Stimulated activated CD4-positive, alpha-beta T cell treated with anti-CD3 and anti-CD28 coated beads, Interleukin-4, amount 100 ng/mL, for 1 hour (primary cell): ENCODE data around the gene FANCC.

Experiments used
- DNase-seq: peaks from one replicate; pipeline ENCODE4 v3.0.0-alpha.2; 2020

Gene FANCC

DNA sequence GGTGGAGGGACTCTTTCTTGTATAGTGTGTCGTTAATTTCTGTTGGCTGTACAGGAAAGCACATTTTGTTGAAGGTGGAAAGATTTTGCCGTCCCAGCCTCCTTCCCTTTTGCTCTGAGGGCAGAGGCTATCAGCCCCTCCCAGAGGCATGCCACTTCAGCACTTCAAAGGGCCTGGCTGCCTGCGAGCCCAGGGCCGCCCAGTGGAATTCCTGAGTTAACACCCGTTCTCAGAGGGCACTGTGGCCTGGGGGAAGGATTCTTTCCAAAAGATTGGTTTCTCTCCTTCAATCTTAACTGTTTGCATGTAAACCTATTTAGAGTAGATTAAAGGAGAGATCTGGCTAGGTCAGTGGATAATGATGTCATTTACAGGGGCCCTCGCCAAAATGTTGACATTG lies 238.6 kb downstream of the FANCC start:
- DNase-seq: no peak

DNA sequence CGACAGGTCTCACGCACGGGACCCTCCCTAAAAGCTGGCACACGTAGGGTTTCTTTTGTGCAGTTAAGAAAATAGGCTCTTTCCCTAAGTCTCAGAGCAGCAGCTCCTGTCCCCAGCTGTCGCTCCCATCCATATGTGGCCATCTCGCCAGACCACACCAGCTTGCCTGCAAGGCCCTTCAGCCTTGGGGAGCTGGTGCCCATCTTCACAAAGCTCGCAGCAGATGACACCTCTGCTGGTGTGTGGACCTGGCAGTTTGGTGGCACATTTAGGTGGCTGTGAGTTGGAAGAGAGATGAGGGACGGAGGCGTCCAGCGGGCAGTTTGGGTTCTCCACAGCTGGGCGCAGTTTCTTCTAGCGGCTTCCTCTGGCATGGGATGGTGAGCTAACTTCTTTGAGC lies 239.0 kb downstream of the FANCC start:
- no peak for DNase-seq

DNA sequence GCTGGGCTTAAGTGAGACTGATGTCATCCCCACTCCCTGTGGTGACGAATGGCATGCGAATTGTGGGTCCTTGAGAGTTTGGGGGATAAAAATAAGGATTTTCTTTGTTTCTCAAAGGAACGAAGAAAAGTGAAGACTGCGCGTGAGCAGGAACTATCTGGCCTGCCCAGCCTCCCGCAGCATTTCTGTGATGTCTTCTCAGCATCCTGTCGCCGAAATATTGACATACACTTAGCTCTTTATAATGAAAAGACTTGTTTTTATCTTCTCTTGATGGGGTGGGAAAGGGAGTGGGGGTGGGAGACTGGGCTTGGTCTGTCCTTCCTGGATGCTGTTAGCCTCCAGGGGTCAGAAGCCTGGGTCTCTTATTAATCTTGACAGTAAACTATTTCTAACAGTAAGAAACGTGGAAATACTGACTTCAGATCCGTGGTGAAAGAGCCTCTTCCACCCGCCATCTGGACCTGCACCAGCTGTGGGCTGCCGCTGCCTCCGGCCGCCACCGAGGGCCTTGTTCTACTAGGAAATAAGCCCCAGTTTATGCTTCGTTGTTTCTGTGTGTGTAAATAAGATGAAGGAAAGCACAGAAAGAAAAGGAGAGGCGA lies 239.6 kb downstream of the FANCC start:
- DNase-seq: no peak

DNA sequence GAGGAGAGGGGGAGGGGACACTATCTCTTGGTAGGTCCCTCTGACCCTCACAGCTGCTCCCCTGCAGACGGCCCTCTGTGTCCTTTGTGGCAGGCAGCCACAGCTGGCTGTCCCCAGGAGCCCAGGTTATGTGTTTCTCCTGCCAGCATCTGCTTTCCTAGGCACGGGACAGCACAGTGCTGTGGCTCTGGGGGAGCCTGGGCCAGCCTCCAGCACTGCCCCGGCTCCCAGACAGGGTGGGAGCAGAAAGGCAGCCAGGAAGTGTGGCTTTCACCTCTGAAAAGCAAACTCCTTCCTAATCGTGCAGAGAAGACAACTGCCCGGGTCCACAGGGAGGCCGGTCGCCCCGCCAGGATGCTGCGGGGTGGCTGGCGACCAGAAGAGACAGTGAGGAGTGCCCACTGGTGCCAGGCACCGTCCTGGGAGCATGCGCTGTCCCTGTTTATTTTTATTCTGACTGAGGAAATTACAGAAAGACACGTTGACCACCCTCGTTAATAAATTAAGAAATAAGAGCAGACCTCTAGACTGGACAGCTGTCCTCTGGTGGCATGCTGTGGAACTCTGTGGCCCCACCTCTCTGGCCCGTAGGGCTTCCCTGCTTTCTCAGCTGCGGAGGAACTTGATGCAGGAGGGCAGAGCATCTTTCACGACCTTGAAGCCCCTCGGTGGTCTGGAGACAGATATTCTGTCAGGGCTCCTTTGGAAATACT lies 240.3 kb downstream of the FANCC start:
- no peak for DNase-seq

DNA sequence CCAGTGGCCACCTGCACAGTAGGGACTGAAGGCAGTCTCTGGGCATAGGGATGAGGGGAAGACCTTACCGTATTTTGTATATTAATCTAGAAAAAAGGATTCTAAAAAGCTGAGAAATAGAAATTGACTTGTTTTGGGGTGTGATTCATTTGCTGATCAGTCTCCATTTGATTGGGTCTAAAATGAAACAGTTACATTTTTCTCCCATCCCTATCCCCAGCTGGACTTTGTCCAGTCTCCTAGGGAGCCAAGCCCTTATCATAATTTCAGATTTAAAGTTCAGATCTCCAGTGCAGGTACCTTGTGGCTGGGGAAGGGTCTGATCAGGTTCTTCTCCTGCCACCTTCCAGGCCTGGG lies 240.8 kb downstream of the FANCC start:
- no peak for DNase-seq

DNA sequence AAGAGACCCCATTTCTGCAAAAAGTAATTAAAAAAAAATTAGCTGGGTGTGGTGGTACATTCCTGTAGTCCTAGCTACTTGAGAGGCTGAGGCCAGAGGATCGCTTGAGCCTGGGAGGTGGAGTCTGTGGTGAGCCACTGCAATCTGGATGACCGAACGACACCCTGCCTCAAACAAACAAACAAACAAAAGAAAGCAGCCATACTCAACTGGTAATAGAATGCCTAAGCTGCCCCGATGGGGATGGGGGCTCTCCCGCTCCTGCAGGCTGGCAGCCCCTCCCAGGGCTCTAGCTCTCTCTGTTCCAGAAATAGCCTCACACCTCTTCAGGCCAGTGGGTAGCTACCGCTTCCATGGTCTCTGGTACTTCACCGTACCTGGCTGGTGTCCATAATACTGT lies 241.8 kb downstream of the FANCC start:
- DNase-seq: no peak

DNA sequence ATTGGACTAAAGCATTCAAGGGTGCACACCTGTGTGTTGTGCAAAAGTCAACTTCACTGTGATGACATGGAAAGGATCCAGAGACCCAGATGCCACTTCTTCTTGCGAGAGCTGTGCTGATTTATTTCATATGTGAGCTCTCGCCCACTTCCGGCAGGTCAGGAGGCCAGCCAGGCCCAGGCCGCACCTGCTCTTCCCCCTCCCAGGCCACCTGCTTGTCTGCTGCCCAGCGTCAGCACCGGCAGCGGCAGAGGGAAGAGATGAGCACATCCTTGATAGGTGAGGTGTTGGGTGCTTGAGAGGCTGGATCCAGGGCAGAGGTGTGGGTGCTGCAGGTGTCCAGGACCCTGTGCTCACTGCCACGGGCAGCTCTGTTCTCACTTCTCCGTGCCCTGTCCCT lies 242.9 kb downstream of the FANCC start:
- no peak for DNase-seq

DNA sequence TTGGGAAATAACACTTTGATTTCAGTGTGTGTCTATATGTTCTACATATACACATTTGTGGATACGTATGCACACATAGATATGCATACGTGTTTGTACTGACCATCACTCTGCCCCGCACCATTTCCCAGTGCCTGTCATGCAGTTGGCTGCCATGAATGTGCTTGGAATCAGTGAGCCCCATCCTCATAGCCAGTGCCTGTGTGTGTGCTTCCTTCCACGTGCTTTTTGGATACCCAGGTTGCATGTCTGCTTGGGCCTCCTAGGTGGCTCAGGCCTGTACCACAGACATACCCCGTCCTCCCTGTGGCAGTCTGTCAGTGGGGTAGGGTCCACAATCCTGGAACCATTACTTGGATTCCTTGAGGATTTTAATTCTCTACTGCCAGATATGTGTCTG lies 243.6 kb downstream of the FANCC start:
- no peak for DNase-seq

DNA sequence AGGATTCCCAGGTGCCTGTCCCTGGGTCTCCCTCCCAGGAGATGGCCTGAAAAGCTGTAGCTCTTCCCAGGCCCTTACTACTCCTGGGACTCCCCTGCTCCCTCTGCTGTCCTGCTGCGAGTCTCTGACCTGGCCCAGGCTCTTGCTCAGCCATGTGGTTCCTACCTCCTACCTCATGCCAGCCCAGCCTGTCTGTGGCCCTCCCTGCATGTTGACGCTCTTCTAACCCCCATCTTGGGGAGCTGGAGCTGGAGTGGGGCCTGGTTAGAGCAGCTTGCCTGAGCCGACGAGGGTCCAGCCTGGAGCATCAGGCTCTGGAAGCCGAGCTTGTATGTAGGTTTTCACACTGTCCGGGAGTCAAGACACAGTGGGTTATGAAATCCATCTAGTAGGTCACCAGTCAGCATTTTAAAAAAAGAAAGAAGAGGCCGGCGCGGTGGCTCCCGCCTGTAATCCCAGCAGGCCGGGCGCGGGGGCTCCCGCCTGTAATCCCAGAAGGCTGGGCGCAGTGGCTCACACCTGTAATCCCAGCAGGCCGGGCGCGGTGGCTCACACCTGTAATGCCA lies 244.4 kb downstream of the FANCC start:
- no peak for DNase-seq

DNA sequence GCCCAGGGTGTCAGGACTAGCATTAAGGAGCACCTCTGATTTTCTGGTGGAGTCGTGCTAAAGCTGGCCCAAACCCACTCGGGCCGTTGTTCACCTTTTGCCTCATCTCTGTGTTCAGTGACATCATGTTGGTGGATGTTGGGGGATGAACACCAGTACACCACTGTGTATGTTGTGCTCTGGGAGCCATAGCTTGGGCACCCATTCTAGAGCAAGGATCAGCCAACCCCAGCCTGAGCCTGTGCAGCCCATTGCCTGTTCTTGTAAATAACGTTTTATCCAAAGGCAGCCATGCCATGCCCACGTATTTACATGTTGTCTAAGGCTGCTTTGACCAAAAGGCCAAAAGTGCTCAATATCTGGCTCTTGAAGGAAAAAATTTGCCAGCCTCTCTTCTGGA lies 245.6 kb downstream of the FANCC start:
- no peak for DNase-seq

DNA sequence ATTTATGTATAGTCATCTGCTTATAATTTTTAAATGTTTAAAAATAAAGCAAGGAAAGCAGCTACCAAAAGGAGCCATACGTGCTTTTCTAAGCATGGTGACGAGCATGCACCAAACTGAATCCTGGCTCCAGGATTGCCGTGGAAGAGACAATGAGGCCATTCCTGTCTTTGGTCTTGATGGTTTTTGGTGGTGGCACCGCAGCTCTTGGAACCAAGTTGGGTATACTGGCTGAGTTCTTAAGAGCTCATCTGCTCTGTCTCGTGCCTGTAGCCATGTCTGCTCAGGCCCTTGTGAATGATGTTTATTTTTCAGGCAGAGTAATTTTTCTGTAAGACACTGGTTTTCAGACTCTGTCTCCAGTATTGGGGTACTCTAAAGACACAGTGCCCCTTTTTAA lies 246.1 kb downstream of the FANCC start:
- no peak for DNase-seq

DNA sequence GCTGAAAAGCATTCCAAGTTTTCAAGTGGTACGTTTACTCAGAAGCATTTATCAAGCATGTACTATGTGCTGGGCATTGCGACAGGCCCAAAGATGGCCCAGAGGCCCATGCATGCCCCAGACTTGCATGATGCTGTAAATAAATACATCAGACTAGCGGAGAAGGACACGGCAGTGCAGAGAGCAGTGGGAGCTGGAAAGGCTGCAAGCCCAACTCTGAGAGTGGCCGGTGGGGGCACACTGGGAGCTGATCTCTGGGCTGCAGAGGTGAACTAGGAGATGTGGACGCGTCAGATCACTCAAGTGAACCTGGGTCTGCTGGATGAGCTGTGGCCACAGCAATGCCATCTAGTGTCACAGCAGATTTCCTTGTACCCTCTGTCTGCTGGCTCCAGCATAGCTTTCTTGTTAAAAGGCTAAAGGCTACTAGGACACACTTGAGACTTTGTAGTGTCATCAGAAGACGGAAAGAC lies 246.9 kb downstream of the FANCC start:
- no peak for DNase-seq

DNA sequence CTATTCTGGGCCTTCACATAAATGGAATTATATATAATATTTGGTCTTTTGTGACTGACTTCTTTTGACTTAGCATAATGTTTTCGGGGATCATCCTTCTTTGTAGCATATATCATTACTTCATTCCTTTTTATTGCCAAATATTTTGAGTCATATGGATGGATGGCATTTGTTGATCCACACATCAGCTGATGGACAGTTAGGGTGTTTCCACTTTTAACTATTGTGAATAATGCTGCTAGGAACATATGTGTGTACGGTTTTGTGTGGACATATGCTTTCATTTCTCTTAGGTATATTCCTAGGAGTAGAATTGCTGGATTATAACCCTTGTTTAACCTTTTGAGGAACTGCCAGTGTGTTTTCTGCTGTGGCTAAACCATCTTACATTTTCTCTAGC lies 249.6 kb downstream of the FANCC start:
- DNase-seq: no peak

DNA sequence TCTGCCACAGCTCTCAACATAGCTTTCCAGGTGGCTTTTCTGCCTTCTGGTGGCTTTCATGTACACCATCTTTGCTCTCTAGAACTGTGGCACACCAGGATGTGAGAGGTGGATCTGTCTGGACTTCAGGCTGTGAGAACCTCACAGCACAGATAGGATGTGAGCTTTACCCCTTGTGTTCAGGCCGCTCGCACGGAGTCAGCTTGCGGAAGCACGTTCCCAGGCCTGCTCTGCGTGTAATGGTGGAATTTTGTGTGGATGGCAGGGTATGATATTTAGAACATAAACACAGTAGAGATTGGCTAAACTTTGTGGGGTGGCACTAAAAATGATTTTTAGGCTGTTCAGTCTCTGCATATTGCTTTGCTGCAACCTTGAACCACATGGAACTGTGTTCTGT lies 250.5 kb downstream of the FANCC start:
- no peak for DNase-seq

DNA sequence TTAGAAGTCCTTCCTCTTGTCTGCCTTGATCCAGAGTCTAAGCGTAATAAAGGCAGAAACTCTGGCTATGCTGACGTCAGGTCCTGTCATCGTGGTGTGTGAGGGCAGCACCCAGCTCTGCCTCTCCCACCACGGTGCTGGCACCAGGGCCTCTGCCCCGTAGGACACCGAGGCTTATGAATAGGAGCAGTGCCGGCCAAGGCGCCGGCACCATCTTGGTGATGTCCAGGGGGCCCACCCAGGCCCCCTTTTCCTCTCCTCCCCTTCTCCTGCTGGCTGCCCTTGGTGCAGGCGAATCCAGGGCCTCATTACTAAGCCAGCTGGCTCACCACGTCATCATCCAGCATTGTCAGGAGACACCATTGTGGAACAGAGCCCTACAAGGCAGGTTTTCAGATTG lies 252.3 kb downstream of the FANCC start:
- DNase-seq: no peak

DNA sequence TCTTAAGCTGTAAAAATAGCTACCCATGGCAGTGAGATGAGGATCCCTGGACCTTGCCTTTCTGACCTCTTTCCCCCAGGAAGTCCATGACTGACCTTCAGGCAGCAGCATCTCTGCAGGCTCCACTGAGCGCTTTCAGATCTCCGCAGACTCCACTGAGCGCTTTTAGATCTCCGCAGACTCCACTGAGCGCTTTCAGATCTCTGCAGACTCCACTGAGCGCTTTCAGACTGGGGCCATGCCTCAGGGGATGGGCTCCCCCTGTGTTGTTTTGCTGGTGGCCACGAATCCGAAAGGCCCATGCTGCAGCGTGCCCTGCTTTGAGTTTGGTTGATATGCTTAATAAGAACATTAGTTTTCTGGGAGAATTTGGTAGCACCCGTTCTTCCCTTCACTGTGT lies 254.2 kb downstream of the FANCC start:
- no peak for DNase-seq

DNA sequence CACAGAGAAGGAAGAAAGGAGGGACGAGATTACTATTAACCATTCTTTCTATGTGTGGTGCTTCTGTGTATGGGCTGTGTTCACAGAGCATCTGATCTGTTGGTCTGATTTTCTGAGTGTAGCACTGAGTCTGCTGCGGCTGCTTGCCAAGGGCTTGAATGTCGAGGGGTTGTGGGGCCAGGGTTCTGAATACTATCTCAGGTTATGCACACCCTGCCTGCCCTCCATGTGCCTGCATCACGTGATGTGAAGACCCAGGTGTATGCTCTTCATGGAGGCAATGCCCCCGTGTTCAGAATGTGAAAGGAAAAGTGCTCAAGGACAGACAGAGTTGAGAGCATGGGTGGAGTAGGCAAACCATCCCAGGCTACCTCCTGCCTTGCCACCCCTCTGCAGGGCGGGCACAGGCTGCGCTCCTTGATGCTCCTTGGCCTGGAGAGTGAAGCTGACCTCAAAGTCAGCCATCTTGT lies 254.9 kb downstream of the FANCC start:
- no peak for DNase-seq

DNA sequence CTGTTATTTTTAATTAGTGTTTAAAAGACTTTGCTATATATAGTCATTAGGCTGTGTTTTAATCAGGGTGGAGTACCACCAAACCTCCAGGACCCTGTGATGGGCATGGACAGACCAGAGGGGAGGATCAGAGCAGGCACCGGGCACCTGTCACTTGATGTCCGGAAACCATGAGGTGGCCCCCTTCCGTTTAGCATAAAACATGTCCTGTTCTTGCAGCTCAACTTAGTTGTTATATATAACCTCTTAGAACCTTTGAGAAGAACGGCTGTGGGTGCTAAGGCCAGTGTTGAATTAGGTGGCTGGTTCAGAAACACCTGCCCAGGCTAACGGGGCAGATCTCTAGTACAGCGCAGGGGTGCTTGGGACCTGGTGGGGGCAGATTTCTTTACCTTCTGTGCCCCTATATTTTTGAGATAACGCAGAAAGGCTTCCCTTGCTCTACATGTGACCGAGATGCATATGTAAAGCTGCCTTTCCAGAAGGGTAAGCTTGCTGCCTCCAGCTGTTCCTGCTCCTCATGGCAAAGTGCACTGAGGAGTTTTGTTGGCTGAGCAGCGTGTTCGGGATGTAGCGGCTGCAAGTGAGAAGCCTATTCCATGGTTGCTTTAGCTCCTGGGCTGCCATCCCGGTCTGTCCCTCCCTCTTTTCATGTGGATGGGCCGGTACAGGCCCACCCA lies 255.5 kb downstream of the FANCC start:
- no peak for DNase-seq

DNA sequence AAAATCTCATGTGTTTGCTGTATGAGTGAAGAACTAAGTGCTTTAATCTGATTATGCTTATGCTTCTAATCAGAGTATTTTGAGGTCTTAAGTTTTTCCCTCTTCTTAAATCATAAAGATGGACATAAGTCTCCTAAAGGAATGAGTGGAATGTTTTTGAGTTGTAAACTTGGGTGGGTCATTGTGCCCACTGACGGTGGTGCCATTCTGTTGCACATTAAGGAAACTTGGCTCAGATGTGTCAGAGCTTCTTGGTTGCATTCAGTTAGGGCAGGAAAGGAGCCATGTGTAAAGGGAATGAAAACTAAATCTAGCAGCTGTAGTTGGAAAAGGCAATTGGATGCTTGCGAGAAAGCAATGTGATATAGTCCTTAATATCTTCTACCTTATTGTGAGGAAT lies 256.6 kb downstream of the FANCC start:
- no peak for DNase-seq

DNA sequence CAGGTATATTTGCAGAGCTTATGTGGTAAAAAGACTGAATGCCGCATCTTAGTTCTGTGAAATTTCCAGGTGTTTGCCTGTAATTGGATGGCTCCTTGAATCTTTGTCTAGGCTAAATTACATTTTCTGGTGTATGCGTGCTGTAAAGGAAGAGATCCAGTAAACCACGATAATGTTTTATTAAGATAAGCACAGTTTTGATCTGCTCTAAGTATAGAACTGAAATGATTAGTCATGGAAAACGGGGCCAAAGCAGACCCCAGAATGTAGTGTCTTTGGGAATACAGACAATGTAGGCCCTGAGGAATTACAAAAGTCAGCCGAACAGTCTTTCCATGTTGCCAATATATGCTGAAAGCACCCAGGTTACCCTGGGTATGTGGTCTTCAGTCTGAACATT lies 257.3 kb downstream of the FANCC start:
- no peak for DNase-seq

DNA sequence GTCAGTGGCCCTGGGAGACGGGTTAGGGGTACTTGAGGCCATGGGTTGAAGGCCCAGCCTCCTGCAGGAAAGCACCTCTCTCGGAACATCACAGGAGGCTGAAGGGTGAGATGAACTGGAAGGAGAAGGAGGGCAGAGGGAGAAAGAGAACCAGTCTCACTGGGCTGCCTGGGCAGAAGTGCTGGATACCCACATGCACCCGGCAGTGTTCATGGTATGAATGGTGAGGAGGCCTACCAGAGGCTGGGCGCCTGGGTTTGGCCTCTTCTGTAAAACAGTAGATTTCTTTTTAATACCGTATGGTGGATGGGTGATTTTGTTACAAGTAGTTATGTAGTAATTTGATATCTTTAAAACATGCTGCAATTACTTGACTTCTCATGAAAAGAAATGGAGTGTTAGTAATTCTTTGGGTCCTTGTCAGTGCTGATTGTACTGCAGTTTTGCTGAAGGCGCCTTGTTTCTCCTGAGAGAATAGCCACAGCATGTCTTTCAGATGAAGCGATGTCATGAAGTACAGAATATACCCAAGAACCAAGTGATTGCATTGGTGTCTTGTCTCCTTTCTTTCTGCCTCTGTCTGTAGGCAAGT lies 258.6 kb downstream of the FANCC start:
- DNase-seq: no peak

DNA sequence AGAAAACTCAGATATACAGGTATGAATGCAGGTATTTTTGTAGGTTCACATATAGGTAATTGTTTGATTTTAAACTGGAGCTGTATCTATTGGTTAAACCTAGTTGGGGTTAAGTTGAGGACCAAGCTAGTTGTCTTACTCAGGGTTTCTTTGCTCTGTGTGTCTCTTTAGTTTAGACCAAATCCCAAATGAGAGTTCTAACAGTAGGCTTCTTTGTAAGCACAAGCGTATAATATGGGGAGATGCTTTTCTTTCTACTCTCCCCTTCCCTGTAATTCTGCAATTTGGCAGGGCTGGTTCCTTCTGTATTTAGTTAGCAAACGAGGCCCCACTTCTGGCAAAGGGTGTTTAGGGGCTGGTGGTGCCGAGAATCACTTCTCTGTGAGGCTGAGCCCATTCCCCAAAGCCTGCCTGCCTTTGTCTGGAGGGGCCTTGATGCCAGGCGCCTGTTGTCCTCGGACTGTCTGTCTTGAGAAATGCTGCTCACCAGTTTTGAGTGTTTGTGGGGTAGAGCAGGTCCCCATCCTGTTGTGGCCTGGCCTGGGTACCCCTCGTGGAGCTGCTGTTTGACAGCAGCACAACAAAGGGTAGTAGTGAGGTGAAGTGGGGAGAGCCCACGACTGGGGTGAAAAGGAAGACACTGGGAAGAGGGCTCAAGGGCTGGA lies 259.3 kb downstream of the FANCC start:
- DNase-seq: no peak

DNA sequence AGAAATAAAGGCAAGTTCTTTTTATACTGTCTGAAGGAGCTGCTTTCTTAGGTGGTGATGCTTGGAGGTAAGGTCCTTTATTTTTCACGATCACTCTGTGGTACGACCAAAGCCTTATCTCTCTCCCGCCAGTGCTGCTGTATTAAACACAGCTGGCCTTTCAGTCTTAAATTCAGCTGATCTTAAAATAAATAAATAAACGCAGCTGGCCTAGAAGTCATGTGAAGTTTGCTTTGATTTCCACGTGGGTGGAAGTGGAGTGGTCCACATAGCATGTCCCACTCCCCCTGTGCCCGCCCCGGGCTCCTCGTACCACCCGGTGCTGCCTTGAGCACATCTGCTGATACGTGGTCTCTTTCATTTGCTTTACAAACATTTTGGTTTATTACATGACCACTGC lies 260.4 kb downstream of the FANCC start:
- no peak for DNase-seq
